MV-4-11 (cell line): ENCODE results near the gene MAST4.

Source experiments
- DNase-seq: peaks from one replicate; lab custom pipeline; 2025; lab: John Stamatoyannopoulos, UW

Gene MAST4

GRCh38 chr5:67045816-67046740 lies 449.9 kb downstream of the MAST4 start:
- DNase-seq = no peak

GRCh38 chr5:67047160-67047559 lies 451.0 kb downstream of the MAST4 start:
- DNase-seq = no peak

GRCh38 chr5:67047616-67048015 lies 451.4 kb downstream of the MAST4 start:
- no peak for DNase-seq

- DNase-seq = no peak
These were observed 453.9 kb downstream of the MAST4 start for GRCh38 chr5:67050125-67050524.

GRCh38 chr5:67050635-67051034 lies 454.4 kb downstream of the MAST4 start:
- DNase-seq = no peak

- no peak for DNase-seq
These were observed 455.0 kb downstream of the MAST4 start for GRCh38 chr5:67051164-67051563.

- no peak for DNase-seq
These were observed 455.8 kb downstream of the MAST4 start for GRCh38 chr5:67052034-67052433.

GRCh38 chr5:67053229-67053628 lies 457.0 kb downstream of the MAST4 start:
- no peak for DNase-seq

GRCh38 chr5:67058998-67059743 lies 463.0 kb downstream of the MAST4 start:
- no peak for DNase-seq

GRCh38 chr5:67059744-67060490 lies 463.7 kb downstream of the MAST4 start:
- no peak for DNase-seq

GRCh38 chr5:67061511-67061910 lies 465.3 kb downstream of the MAST4 start:
- no peak for DNase-seq

- no peak for DNase-seq
These were observed 466.9 kb downstream of the MAST4 start for GRCh38 chr5:67063055-67063454.

GRCh38 chr5:67063791-67064190 lies 467.6 kb downstream of the MAST4 start:
- no peak for DNase-seq

GRCh38 chr5:67065237-67065636 lies 469.0 kb downstream of the MAST4 start:
- no peak for DNase-seq

- DNase-seq = no peak
These were observed 469.5 kb downstream of the MAST4 start for GRCh38 chr5:67065696-67066095.

- no peak for DNase-seq
These were observed 470.6 kb downstream of the MAST4 start for GRCh38 chr5:67066815-67067214.

GRCh38 chr5:67073045-67073680 lies 477.0 kb downstream of the MAST4 start:
- DNase-seq = no peak

- no peak for DNase-seq
These were observed 481.1 kb downstream of the MAST4 start for GRCh38 chr5:67077296-67077695.

- peak; percentile 87 for DNase-seq
These were observed 485.1 kb downstream of the MAST4 start for GRCh38 chr5:67081261-67081660.

- DNase-seq = no peak
These were observed 486.7 kb downstream of the MAST4 start for GRCh38 chr5:67082941-67083340.

GRCh38 chr5:67085616-67086015 lies 489.4 kb downstream of the MAST4 start:
- no peak for DNase-seq

GRCh38 chr5:67089200-67089725 lies 493.1 kb downstream of the MAST4 start:
- DNase-seq = no peak
